Measurements from ENCODE around the gene SNTA1. TPM values are rescaled to one million over a fixed set of nuclear protein-coding genes. Genes with fewer than 3 reads are reported as not detected.

SNTA1 gene
- total and polyA plus RNA-seq, 9 of the 15 experiments (the other 6 are each of a cell fraction or from before 2014, with no cell fraction given): 1.2 to 40.8 (median 20.3) TPM

DNA sequence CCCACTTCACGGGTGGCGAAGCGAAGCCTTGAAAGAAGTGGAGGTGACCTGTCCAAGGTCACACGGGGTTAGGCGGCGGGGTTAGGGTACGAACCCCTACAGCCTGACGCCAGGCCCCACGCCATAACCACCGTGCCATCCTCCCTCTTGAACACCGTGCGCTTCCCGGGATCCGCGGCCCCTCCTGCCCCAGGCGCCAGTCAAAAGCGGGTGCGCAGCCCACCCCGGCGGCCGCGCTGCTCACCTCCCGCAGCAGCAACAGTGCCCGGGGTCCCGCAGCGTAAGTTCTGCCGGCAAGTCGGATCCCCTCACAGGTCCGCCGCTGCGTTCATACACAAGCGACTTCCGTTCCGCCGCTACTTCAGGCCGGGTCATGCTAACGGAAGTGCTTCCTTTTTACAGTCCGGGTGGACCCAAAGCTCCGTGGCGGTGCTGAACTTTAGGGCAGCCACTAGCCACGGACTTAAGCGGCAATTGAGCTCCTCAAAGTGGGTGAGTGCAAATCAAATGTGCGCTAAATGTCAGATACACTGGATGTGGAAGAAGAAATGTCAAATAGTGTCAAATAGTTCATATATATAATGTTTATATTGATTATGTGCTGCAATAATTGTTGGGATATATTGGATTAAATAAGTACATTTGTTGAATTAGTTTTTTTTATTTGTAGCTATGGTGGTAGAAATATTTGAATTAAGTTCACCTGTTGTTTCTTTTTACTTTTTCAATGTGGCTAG lies 42.2 kb downstream of the SNTA1 start, which contains the start of gene CDK5RAP1 (continued):
- TF ChIP-seq, protein P1, sequence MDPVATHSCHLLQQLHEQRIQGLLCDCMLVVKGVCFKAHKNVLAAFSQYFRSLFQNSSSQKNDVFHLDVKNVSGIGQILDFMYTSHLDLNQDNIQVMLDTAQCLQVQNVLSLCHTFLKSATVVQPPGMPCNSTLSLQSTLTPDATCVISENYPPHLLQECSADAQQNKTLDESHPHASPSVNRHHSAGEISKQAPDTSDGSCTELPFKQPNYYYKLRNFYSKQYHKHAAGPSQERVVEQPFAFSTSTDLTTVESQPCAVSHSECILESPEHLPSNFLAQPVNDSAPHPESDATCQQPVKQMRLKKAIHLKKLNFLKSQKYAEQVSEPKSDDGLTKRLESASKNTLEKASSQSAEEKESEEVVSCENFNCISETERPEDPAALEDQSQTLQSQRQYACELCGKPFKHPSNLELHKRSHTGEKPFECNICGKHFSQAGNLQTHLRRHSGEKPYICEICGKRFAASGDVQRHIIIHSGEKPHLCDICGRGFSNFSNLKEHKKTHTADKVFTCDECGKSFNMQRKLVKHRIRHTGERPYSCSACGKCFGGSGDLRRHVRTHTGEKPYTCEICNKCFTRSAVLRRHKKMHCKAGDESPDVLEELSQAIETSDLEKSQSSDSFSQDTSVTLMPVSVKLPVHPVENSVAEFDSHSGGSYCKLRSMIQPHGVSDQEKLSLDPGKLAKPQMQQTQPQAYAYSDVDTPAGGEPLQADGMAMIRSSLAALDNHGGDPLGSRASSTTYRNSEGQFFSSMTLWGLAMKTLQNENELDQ (CRISPR knock-in tag; IDR thresholded peaks at IDR 0.05; ENCODE audit: borderline replicate concordance): no peak
- TF ChIP-seq, protein P2, sequence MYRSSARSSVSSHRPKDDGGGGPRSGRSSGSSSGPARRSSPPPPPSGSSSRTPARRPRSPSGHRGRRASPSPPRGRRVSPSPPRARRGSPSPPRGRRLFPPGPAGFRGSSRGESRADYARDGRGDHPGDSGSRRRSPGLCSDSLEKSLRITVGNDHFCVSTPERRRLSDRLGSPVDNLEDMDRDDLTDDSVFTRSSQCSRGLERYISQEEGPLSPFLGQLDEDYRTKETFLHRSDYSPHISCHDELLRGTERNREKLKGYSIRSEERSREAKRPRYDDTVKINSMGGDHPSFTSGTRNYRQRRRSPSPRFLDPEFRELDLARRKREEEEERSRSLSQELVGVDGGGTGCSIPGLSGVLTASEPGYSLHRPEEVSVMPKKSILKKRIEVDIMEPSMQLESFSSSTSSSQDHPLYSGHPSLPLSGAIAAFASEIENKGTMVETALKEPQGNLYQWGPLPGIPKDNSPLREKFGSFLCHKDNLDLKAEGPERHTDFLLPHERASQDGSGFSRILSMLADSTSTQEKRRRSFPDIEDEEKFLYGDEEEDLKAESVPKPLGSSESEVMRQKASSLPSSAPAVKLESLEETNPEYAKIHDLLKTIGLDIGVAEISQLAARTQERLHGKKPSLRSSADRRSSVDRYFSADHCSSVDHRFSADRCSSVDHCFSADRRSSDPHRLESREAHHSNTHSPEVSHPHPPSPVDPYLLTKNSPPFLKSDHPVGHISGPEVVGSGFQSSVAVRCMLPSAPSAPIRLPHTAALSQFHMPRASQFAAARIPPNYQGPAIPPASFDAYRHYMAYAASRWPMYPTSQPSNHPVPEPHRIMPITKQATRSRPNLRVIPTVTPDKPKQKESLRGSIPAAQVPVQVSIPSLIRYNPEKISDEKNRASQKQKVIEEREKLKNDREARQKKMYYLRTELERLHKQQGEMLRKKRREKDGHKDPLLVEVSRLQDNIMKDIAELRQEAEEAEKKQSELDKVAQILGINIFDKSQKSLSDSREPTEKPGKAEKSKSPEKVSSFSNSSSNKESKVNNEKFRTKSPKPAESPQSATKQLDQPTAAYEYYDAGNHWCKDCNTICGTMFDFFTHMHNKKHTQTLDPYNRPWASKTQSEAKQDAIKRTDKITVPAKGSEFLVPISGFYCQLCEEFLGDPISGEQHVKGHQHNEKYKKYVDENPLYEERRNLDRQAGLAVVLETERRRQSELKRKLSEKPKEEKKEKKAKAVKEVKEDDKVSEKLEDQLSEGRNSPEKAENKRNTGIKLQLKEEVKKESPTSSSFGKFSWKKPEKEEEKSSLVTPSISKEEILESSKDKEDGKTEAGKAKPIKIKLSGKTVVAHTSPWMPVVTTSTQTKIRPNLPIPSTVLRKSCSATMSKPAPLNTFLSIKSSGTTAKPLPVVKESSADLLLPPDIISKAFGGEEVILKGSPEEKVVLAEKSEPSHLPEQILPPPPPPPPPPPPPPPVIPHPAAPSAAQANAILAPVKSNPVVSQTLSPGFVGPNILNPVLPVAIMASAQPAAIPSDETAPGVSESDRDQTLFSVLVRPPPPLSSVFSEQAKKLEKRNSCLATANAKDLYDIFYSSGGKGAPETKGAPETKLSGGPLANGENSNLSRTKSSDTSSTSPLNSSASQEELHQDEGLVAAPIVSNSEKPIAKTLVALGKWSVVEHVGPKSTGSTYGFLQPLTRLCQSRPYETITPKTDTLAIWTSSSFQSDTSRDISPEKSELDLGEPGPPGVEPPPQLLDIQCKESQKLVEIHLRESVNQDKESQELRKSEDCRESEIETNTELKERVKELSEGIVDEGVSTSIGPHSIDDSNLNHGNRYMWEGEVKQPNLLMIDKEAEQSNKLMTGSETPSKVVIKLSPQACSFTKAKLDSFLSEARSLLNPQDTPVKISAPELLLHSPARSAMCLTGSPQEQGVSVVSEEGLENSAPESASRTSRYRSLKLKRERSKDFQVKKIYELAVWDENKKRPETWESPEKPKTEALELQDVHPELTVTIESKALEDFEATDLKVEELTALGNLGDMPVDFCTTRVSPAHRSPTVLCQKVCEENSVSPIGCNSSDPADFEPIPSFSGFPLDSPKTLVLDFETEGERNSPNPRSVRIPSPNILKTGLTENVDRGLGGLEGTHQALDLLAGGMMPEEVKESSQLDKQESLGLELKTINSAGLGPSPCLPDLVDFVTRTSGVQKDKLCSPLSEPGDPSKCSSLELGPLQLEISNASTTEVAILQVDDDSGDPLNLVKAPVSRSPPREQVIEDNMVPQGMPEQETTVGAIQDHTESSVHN (IDR thresholded peaks at IDR 0.05; ENCODE audit: borderline replicate concordance in 1 of 2, low read depth in 1 of 2): no peak
- TF ChIP-seq ADNP (tag; IDR thresholded peaks at IDR 0.05): peak; percentile 57; the same call in 1 of the 2 replicates
- TF ChIP-seq, protein P3, sequence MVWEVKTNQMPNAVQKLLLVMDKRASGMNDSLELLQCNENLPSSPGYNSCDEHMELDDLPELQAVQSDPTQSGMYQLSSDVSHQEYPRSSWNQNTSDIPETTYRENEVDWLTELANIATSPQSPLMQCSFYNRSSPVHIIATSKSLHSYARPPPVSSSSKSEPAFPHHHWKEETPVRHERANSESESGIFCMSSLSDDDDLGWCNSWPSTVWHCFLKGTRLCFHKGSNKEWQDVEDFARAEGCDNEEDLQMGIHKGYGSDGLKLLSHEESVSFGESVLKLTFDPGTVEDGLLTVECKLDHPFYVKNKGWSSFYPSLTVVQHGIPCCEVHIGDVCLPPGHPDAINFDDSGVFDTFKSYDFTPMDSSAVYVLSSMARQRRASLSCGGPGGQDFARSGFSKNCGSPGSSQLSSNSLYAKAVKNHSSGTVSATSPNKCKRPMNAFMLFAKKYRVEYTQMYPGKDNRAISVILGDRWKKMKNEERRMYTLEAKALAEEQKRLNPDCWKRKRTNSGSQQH (CRISPR knock-in tag; IDR thresholded peaks at IDR 0.05): no peak
- no peak for TF ChIP-seq RBM17 (IDR thresholded peaks at IDR 0.05; ENCODE audit: borderline replicate concordance, low read depth, low read length)
- TF ChIP-seq, protein P4, sequence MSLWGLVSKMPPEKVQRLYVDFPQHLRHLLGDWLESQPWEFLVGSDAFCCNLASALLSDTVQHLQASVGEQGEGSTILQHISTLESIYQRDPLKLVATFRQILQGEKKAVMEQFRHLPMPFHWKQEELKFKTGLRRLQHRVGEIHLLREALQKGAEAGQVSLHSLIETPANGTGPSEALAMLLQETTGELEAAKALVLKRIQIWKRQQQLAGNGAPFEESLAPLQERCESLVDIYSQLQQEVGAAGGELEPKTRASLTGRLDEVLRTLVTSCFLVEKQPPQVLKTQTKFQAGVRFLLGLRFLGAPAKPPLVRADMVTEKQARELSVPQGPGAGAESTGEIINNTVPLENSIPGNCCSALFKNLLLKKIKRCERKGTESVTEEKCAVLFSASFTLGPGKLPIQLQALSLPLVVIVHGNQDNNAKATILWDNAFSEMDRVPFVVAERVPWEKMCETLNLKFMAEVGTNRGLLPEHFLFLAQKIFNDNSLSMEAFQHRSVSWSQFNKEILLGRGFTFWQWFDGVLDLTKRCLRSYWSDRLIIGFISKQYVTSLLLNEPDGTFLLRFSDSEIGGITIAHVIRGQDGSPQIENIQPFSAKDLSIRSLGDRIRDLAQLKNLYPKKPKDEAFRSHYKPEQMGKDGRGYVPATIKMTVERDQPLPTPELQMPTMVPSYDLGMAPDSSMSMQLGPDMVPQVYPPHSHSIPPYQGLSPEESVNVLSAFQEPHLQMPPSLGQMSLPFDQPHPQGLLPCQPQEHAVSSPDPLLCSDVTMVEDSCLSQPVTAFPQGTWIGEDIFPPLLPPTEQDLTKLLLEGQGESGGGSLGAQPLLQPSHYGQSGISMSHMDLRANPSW (CRISPR knock-in tag; IDR thresholded peaks at IDR 0.05): 0 out of 2 replicates have a peak, but pooled peaks have one; percentile 85
- TF ChIP-seq, protein P5, sequence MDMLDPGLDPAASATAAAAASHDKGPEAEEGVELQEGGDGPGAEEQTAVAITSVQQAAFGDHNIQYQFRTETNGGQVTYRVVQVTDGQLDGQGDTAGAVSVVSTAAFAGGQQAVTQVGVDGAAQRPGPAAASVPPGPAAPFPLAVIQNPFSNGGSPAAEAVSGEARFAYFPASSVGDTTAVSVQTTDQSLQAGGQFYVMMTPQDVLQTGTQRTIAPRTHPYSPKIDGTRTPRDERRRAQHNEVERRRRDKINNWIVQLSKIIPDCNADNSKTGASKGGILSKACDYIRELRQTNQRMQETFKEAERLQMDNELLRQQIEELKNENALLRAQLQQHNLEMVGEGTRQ (CRISPR knock-in tag; IDR thresholded peaks at IDR 0.05): no peak
- TF ChIP-seq XRCC4 (IDR thresholded peaks at IDR 0.05; ENCODE audit: extremely low read depth, insufficient read depth, insufficient read length): no peak
- TF ChIP-seq RNF2 (IDR thresholded peaks at IDR 0.05): peak; percentile 59; the same call in 1 of the 2 replicates
